Measurements from ENCODE around the gene AKR1C4.

- TF ChIP-seq POLR2A (IDR thresholded peaks at IDR 0.05; ENCODE audit: low read length): no peak
- TF ChIP-seq GATA1 (IDR thresholded peaks at IDR 0.05; ENCODE audit: low read depth, low read length): no peak
These were observed 33.1 kb upstream of the AKR1C4 start for GRCh38 chr10:5163487-5163886.
